D721Med (cell line): Measurements from ENCODE around the gene LMBR1.
A peak's percentile ranks its signal among the peaks of the same experiment; 100 is the strongest.

Experiments
- DNase-seq: peaks from one replicate; pipeline ENCODE4 v3.0.0; 2011; ENCODE audit warnings: low spot score; ENCODE audit not compliant: insufficient read length
- FAIRE-seq: peaks from 2 replicates; lab custom pipeline; 2011; peaks lifted over from hg19 to GRCh38; lab: Jason Lieb, UNC
- TF ChIP-seq, protein P1 (sequence below): IDR thresholded peaks from 2 replicates; pipeline ENCODE4 v1.5.1; 2012; ENCODE audit warnings: mild to moderate bottlenecking, control low read depth; ENCODE audit not compliant: insufficient read depth; ENCODE audit errors: missing control alignments

LMBR1 gene

DNA sequence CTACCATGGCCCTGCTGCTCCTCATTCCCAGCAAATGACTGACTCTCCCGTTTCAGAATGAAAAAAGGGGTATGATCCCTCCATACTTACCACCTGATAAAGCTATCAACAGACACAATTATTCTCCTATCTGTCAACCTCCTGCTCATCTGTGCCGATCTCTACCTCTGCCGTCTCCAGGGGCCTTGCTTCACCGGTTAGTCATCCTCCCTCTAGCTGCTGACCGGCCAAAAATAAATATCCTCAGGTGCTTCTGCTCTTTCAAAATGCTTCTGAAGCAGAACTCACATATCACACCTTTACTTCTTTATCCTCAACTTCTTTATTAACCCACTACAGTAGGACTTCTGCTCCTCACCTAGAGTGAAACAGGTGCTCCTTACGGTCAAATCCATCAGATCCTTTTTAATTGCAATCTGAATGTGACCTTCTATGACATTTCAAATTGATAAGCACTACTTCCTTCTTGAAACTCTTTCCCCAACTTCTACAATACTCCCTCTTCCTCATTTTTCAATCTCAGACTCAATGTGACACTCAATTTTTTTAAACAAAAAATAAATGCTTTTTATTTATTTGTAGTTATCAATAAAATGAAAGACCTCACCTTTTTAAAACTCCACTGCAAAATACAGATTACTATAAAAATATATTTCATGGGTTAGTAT, 63.2 kb downstream of the LMBR1 start:
- FAIRE-seq (no peak), DNase-seq (no peak)
- TF ChIP-seq, protein P1, sequence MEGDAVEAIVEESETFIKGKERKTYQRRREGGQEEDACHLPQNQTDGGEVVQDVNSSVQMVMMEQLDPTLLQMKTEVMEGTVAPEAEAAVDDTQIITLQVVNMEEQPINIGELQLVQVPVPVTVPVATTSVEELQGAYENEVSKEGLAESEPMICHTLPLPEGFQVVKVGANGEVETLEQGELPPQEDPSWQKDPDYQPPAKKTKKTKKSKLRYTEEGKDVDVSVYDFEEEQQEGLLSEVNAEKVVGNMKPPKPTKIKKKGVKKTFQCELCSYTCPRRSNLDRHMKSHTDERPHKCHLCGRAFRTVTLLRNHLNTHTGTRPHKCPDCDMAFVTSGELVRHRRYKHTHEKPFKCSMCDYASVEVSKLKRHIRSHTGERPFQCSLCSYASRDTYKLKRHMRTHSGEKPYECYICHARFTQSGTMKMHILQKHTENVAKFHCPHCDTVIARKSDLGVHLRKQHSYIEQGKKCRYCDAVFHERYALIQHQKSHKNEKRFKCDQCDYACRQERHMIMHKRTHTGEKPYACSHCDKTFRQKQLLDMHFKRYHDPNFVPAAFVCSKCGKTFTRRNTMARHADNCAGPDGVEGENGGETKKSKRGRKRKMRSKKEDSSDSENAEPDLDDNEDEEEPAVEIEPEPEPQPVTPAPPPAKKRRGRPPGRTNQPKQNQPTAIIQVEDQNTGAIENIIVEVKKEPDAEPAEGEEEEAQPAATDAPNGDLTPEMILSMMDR, result no peak

DNA sequence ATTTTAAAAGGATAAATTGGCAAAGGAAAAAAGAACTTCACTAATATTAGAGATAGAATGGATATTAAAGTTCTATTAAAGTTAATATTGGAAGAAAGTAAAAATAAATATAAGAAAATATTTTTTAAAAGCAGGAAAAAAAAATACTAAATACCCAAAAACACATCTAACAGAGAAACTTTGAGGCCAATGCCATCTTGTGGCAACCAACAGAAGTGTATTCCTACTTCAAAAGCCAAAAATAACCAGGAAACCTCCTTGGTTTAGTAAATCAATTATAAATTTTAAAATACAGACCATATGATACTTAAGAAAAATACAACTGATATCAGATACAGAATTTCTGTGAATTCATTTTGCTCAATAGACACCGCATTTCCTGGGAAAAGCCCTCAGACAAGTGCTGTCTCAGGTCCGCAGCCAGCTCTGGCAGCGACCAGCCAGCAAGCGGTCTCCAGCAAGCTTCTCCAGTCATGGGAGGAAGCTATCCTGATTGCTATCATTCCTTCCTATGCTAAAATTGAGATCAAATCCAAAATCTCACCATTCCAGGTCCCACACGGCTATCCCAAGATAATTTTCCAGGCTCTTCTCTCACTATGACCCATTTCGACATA, 65.3 kb downstream of the LMBR1 start:
- no peak for FAIRE-seq
- TF ChIP-seq, protein P1, result peak; percentile 33
- no peak for DNase-seq

GRCh38 chr7:156823435-156823834, 69.5 kb downstream of the LMBR1 start:
- DNase-seq, result no peak
- TF ChIP-seq, protein P1, result no peak
- FAIRE-seq, result no peak

DNA sequence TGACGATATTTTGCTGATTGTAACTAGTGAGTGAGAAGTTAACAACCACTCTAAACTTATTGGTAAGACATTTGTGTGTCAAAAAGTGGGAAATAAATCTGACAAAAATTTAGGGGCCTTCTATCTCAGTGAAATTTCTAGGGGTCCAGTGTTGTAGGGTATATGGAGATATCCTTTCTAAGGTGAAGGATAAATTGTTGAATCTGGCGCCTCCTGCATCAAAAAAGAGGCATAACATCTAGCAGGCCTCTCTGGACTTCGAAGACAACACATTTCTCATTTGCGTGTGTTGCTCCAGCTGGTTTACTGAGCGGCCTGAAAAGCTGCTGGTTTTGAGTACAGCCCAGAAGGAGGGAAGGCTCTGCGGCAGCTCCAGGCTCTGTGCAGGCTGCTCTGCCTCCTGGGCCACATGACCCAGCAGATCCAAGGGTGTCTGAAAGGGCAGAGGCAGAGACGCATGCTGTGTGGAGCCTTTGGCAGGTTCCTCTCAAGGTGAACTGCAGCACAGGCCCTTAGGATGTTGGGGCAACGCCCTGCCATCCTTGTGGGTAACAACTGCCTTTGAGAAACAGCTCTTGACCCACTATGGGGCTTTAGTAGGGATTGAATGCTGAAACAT, 72.4 kb downstream of the LMBR1 start:
- TF ChIP-seq, protein P1, result peak; percentile 17
- FAIRE-seq (no peak), DNase-seq (no peak)

DNA sequence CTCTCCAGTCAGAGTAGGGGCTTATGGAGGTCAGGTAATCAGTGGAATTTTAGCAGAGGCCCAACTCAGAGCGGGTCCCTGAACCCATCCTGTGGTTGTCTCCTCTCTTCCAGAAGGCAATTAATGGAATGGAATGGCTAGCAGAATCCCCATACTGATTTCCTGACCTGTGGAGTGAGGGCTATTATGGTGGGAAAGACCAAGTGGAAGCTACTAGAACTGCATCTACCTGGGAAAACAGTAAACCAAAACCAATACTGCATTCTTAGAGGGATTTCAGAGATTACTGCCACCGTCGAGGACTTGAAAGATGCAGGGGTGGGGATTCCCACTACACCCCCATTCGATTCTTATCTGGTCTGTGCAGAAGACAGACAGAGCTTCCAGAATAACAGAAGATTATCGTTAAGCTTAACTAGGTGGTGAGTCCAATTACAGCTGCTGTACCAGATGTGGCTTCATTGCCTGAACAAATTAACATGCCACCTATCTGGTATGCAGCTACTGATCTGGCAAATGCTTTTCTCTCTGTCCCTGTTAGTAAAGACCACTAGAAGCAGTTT, 73.2 kb downstream of the LMBR1 start:
- no peak for DNase-seq
- FAIRE-seq, result no peak
- TF ChIP-seq, protein P1, result no peak

- TF ChIP-seq, protein P1, result no peak
- DNase-seq (no peak), FAIRE-seq (no peak)
Measured at GRCh38 chr7:156818133-156818532, 74.8 kb downstream of the LMBR1 start.
